AG08396 (cell line): ENCODE data around the gene SNAP47.

Source experiments
- DNase-seq: peaks from one replicate; pipeline ENCODE4 v3.0.0; 2012; ENCODE audit warnings: low spot score, mixed read lengths

Gene SNAP47

DNA sequence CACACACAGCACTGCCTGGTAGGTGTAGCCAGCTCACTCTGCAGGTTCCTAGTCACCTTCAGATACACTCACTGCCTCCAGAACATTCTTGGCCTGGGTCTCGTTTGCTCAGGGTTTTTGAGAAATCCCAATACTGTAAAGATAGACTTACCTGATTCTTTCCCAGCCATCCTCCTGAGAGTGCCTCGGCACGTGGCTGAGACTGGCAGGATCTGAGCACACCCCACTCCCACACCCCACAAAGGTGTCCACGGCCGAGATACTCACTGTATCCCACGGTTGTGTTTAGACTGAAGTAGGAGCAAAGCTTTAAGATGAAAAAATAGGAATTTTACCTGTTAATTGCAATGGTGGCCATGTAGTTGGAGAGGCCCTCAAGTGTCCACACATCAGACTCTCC, 33.4 kb downstream of the SNAP47 start:
- no peak for DNase-seq

DNA sequence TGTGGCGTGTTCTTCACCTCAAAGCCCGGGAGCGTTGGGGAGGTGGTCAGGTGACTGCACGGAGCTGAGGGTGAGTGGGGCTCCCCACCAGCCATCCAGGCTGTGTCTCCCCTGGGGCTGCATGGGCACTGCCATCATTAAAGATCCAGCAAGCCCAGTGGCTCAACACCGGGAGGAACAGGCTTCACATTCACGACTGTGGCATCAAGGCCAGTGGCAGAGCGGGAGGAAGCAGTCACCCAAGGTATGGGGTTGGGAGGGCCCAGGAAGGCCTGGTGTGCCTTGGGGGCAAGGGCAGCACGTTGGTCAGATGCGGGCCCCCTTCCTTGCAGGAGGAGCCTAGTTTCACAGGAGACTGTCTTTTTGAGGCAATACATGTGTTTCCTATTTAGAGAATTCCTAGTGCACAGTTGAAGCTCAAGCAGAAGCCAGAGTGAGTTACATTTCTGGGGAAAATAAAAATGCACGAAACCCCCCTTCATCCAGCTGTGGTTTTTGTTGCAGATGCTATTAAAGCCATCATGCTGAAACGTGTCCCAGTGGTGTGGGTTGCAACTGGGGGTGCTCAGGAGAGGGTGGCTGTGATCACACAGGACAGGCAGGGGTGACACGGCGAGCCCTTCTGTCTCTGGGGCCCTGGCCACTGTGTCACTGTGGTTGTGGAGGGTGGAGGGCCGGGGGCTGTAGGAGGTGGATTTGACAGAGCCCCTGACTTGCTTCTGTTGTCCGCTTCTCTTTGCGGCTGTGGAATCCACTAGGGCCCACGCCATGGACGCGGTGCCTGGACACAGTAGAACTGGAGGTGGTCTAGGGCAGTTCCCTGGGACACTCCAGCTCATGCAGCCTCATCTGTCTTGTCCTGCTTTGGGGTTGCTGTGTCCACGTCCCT, 34.1 kb downstream of the SNAP47 start:
- no peak for DNase-seq

DNA sequence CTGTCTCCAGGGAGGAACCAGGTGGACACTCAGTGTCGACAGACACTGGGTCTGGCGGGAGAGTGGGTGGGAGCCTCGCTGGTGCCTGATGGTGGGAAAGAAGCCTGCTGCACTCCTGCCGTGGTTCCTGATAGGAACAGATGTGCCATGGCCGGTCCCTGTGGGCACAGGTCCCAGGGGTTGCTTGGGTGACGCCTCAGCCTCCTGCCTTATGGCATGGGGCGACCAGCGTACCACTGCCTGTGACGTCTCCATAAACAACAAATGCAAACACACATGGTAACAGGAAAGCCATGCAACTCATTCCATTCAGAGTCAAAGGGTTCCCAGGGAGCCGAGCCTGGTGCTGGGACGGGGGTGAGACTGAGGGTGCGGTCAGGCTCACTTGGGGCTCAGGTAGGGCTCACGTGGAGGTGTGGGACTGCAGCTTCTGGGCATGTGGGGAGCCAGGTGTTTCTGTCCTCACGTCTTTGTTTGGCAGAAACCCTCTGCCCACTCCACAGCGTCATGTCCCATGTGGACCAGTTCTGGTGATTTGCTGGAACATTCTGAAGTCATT, 34.8 kb downstream of the SNAP47 start:
- DNase-seq, result no peak

DNA sequence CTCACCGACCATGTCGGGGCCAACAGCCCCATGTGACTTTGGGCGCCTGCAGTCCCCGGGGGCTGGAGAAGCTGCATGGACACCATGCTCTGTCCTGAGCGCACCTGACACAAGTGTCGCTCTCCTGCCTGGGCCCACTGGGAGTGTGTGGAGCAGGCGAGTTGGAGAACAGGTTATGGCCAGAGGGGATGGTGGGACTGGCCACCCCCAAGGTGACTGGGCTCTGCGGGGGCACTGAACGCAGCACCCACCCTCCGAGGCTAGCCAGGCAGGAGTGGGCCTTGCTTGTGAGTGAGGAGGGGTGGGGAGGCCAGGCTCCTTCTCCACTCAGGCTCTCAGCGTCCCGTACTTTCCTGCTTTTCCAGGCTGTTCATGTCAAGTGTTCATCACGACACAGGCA, 35.6 kb downstream of the SNAP47 start:
- no peak for DNase-seq

DNA sequence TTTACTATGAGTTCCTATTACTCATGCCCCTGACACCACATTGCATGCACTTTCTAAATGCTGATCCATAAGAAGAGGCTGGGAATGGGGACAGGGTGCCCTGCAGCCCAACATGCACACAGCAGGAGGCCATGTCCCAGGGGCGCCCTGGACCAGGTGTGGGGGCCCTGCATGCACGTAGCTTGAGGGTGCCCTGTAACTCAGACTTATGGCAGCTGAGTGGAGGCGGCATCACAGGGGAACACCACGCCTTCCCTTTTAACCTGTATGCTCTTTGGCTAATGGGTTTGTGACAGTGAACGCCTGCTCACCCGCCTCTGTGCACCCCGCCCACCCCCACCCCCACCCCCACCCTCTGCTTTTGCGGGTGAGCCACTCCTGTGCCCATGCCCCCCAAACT, 36.1 kb downstream of the SNAP47 start:
- DNase-seq, result no peak

DNA sequence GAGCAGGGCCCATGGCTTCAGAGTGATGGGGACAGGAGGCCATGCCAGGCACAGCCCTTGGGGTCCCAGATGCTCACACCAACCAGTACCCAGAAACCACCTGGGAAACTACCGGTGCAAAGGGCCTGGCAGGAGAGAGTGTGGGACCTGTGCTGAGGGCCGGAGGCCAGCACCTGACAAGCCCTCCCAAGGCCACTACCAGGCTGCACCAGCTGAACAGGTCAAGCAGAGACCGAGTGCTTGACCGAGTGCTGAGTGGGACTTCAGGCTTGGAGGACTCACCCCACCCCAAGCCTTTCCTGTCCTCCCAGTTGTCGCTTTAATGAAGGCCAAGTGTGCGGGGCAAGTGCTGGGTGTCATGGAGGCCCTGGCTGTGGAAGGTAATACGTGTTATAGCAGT, 36.5 kb downstream of the SNAP47 start:
- no peak for DNase-seq

DNA sequence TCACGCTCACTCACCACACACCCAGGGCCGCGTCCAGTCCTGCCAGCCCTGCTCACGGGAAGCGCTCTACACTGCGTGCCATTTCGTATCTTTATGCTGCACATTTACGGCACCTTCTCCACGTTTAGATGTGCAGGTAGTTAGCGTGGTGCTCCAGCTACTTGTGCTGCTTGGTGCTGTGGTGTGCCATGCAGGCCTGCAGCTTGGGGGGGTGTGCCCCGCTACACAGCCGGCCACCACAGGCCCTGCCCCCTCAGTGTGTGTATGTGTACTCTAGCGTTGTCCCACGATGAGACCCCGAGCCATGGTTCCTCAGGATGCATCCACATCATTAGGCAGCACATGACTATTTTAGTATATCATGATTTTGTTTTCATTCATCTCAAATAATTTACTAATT, 38.3 kb downstream of the SNAP47 start:
- DNase-seq, result no peak

DNA sequence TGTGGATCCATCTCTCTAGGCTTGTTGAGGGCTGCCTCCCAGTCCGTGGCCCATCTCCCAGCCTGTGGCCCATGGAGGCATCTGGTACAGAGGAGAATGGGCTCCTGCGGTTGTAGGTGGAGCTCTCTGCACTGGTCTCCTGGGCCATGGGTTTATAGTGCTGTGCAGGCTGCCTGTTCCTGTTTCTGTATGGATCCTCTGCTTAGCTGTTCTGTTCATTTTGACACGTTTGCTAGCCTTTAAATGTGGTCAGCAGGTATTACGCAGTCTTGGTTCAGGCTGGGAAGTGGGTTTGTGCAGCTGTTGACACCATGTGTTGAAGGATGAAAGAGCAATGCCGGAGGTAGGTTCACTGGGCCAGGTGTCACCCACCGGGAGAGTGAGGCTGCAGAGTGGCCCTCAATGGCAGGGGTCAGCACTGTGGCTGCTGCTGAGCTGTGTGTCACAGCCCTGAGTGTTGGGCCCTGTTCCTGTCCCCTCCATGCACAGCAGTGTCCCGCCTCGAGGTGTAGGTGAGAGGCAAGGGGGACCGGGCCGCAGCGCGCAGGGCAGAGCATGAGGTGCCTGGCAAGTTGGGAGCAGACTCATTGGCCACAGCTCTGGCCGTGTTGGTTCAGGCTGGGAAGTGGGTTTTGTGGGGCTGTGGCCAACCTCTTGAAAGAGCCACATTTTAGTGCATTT, 39.0 kb downstream of the SNAP47 start:
- DNase-seq, result no peak

DNA sequence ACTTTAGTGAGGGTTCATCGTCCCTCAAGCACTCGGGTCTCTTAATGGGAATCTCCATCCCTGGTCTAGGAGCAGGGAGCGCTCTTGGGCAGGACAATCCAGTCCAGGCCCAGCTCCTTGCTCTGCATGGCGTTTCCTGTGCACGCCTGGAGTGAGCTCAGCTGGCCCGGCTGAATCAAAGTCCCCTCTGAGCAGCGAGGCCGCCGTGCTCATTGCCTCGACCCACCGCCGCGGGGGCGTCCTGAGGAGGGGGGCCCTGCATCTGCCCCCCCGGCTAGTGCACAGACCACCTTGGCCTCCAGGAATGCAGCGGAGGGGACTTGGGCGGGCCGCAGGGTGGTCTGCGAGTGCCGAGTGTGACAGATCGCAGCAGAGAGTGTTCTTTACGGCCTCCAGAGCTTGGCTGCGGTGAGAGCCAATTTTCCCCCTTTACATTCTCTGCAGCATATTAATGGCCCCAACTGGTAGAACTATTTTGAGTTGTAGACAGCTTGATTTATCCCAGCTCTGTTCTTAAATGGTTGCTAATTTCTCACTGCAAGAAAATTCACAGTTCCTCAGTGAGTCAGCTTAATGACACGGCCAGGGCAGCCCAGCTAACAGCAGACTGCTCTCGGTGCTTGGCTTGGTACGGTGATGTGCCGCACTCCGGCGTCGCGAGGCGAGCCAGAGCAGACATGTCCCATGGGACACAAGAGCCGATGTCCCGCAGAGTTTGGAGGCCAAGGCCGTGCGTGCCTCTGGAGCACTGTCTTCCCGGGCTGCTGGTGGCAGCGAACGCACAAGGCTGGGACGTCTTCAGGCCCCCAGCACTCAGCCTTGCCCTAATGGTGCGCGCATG, 39.8 kb downstream of the SNAP47 start:
- DNase-seq, result no peak

DNA sequence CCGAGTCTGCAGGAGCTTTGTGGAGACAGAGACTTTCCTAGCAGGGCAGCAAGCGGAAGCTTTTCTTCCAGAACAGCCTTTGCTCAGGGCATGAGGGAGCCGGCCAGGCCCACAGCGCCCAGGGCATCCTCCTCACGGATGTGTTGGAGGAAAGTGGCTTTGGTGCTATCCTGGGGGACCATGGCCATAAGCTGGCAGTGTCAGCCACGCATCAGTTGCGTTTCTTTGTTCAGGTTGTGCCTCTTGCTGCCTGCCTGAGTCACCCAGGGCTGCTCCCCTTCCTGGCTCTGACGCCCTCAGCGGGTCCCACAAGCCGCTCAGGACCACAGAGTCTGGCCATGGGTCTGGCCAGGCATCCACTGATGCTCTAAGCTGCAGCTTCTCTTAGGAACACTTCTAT, 40.6 kb downstream of the SNAP47 start:
- no peak for DNase-seq

DNA sequence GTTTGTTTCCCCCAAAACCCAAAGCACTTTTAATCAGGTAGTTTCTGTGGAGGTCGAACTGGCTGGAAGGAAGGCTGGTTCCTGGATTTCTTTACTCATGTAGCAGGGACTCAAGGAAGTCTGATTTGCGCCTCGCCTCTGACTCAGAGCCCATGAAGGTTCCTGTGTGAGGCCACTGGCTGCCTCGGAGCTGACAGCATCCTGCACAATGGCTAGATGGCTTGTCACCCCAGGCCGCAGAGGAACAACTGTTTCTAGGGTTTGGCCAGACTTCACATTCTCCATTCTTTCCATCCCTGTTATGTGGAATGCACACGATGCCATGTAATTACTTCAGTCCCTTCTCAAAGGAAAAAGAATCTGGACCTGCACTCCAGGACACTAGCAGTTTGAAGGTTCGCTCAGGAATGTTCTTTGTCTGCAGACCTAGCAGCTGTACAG, 41.1 kb downstream of the SNAP47 start:
- DNase-seq, result peak; percentile 82

DNA sequence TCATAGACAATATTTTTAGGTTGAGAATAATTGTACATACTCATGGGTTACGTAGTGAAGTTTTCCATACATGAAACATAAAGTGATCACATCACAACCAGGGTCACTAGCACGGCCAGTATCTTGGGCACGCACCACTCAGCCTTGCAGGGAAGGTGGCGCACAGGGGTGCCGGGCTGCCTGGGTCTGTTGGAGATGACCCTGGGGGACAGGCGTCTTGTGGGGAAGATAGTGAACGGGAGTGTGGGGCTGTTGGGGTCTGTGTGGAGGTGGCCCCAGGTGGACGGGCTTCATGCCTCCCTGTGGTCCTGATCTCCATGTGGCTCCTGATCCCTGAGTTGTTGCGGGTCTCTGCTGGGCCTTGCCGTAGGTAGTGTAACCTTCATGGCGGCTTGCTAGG, 41.9 kb downstream of the SNAP47 start:
- no peak for DNase-seq

DNA sequence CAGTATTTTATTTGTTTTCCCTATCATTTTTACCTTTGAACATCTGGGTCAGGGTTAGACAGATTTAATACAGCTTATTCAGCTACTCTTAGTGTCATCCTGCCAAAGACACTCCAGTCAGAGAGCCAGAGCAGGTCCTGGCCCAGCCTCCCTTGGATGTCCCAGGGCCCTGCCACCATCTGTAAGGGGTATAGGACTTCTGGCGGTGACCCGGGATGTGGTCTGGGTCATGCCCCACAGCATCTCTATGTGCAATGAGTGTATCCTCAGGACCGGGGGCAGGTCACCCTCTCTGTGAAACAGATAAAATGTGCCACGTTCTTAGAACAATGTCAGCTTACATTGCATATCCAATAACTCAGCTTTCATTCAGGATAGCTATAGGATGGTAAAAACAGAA, 42.4 kb downstream of the SNAP47 start:
- no peak for DNase-seq

DNA sequence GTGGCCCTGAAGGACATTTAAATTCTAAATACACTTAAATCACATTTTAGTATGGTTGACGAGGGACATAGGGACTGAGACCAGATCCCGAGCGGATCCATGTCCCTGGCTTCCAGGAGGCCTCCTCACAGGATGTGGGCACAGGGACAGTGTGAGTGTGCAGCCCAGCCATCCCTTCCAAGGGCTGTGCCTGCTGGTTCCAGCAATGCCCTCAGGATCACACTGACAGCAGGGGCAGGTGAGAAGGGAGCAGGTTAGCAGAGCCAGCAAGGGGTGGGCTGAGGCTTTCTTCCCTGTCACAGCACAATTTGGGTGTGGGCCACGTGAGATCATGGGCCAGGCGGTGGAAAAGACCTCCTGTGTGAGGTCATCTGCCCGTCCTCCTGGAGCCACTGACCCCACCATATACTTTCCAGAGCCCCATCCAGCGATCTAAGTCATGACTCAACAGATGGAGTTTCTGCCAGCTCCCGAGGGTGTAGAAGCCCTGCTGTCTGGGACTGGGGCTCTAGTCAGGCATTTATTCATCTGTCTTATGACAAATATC, 43.2 kb downstream of the SNAP47 start:
- DNase-seq, result peak; percentile 67

DNA sequence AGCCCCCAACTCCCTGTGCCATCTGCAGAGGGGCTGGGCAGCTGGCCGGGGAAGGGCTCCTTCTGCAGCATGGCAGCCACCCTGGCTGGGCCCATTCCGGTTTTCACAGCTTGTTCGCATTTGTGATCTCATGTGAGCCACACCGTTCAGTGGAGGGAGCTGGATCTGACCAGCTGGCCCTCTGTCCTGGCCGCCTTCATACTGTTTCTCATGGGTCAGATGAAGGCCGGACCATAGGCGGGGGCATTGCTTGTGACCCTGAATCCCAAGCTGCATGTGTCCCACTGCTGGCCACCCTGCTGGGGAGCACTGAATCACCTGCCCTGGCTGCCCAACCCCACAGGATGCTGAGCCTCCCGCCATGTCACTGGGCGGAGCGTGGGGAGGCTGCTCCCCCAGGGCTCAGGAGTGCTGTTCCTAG, 43.8 kb downstream of the SNAP47 start:
- DNase-seq, result no peak

DNA sequence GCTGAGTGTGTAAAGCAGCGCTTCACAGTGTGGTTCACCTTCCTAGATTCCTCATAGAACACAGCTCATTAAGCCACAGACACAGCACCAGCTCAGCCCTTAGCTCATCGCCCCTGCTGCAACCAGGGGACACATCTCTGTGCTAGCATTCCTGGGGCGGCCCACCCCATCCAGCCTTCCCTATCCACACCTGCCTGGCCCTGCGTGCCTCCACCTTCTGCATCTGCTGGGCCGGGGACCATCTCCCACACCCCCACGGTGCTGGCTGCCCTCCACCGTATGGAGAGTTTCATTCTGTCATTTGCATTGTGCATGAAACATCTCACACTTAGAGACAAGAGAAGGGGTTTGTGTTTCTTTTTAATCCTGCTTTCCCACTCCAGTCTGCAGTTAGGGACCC, 44.5 kb downstream of the SNAP47 start:
- no peak for DNase-seq

DNA sequence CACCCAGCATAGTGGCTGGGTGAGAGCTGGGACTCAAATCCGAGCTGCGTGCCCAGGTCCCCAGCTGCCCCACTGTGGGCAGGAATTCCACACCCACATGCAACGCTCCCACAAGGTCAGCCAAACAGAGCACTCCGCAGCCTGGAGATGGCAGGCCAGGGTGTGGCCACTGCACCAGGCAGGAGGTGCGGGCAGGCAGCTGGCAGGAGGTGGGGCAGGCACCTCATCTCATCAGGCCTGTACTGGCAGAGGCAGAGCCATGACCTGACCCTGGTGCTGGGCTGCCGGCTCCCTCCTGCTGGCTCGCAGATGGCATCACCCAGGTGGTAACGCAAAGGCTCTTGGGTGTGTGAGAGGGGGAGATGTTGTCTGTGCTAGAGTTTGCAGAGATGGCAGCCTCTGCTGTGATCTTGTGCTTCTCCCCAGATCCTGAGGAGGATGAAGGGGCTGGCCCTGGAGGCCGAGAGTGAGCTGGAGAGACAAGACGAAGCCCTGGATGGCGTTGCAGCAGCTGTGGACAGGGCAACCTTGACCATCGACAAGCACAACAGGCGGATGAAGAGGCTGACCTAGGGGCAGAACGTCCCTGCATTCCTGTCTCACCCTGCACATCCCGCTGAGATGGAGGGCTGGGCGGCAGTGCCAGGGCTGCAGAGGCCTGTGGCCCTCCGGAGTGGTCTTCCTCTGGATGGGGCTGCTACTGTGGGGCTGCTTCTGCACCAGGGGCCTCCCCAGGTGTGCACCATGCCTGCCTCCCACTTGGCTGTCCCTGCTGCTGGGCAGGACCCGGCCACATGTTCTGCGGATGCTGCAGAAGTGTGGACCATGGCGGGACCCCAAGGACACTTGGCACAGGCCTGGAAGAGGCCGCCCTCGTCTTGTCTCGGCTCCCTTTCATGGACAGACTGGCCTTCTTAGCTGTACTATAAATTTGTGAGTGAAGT, 45.1 kb downstream of the SNAP47 start:
- DNase-seq, result no peak

DNA sequence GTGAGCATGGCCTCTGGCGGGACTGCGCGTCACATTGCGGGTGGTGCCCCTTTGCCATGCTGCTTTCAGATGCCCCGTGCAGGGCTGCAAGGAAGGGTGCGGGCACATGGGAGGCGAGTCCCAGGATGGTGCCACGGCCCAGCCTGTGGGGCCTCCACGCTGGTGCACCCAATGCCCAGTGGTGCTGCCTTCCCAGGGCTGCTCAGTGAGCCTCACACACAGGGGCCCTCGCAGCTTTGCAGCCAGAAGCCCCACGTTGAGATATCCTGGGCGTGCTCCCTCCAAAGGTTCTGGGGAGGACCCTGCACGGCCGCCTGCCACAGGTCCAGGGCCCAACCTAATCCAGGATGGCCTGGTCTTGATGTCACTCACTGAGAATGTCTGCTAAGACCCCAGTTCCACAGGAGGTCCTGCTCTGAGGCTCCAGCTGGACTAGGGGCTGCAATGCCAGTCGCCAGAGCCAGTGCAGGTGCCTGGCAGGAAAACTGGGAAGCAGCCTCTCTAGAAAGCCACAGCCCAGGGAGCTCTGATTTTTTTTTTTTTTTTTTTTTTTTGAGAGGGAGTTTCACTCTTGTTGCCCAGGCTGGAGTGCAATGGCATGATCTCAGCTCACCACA, 46.2 kb downstream of the SNAP47 start:
- DNase-seq, result no peak

DNA sequence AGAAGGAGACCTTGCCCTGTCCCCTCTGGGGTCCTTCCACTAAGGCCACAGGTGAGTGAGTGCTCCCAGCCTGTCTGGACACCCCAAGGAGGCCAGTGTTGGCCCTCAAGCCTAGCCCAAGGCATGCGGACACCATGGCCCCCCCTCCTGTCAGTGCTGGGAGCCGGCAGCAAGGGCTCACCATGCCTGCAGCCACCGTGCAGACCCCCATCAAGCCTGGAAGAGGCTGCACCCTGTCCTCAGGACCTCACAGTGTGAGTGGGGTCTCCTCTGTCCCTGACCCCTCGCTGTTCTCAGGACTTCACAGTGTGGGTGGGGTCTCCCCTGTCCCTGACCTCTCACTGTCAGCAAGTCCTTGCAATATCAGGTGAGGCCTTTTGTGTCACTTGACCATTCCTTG, 47.0 kb downstream of the SNAP47 start:
- no peak for DNase-seq

DNA sequence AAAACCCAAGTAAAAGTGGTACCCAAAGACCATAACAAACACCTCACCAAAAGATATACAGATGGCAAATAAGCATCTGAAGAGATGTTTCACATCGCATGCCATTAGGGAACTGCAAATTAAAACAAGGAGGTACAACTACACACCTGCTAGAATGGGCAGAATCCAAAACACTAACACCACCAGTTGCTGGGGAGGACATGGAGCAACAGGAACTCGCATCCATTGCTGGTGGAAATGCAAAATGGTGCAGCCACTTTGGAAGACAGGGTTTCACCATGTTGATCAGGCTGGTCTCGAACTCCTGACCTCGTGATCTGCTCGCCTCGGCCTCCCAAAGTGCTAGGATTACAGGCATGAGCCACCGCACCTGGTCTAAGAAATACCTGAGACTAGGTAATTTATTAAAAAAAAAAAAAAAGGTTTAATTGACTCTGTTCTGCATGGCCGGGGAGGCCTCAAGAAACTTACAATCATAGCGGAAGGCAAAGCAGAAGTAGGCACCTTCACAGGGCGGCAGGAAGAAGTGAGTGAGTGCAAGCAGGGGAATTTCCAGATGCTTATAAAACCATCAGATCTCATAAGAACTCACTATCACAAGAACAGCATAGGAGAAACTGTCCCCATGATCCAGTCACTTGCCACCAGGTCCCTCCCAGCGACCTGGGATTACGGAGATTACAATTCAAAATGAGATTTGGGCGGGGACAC, 50.0 kb downstream of the SNAP47 start:
- no peak for DNase-seq
